Activated T-cell treated with anti-CD3 and anti-CD28 coated beads for 1 hour (primary cell): ENCODE data around the gene NEK11.
"Not testable (repeated sequence)": the region's sequence is repeated elsewhere in the genome, so short reads cannot be mapped to it uniquely, and the experiment has no call there.

ENCODE experiments used
- DNase-seq: peaks from one replicate; pipeline ENCODE4 v3.0.0-alpha.2; 2020; ENCODE audit warnings: low read depth

NEK11 gene

DNA sequence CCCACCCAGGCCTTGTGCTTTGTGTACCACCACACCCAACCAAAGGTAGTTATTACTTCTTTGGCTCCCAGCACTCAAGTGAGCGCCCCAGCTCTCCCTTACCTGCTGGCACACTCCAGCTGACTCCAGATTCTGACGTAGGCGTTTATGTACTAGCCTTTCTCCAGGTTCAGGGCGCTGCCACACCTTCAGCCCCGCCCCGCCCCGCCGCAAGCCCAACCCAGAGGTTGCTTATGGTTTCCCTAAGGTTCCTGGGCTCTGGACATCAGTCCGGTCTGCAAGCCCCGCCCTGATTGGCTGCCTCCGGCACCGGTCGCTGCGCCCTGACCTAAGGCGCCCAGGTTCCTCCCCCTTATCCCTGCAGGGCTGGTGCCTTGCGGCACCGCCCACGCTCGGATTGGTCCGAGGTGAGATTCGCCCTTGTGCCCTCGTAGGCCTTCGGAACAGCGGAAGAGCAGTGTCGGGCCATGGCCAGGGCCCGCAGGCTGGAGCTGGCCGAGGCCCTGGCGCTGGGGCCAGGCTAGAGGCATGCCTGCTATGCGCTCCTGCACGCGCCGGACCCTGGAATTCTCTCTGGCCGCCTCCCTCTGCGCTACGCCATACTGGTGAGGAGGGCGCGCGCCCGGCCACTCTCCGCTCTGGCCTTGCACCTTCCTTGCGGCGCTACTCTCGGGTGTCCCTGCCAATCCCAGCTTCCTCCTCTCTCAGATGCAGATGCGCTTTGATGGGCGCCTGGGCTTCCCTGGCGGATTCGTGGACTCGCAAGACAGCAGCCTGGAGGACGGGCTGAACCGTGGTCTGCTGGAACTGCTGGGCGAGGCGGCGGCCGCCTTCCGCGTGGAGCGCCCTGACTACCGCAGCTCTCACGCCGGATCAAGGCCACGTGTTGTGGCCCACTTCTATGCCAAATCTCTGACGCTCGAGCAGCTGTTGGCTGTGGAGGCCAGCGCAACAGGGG is 335.1 kb downstream of the NEK11 start:
- no peak for DNase-seq

DNA sequence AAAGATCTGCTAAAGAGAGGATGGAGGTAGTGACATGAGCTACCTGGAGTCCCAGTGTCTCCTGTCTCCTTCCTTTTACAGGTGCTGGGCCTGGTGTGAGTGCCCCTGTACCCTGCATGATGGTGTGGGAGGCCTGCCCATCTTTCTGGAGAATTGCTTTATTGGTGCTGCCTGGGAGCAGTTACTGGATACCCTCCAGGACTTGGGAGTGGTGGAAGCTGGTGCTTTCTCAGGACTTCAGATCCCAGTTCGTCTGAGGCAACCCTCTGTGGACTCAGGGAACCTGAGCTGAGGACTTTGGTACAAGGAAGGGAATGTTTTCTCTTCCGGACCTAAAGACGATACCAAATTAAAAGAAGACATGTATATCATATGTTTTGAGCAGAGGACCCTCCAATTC is 336.6 kb downstream of the NEK11 start:
- no peak for DNase-seq

DNA sequence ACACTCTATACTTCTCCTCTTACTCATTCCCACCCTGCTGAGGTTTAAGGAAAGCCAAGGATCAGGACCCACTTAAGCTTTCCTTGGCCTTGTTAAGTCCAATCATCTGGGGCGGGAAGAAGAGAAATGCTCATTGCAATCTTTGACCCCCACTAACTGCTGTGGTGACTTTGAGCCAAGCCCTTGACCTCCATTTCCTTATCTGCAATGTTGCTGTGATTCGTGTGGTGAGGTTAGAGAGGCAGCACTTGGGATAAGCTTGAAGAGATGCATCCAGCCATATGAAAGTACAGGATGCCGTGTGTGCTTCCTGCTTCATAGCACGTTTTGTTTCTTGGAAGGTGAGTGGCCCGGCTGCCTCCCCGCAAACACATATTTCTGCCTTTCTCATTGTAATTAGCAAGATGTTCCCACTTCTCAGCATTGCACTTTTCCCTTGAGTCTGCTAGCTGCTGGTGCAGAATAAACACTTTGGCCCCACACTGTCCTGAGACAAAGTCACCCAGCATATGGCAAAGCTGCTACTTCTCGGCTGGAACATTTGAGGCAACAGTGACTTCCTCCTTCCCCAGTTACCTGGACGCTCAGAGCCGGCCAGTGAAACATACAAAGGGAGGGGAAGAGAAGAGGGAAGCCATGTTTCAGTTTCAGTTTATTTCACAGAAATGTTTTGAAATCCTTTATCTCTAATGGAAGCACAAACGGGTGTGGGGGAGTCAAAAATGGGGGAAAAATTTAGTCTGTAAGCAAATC is 344.4 kb downstream of the NEK11 start:
- DNase-seq: no peak

DNA sequence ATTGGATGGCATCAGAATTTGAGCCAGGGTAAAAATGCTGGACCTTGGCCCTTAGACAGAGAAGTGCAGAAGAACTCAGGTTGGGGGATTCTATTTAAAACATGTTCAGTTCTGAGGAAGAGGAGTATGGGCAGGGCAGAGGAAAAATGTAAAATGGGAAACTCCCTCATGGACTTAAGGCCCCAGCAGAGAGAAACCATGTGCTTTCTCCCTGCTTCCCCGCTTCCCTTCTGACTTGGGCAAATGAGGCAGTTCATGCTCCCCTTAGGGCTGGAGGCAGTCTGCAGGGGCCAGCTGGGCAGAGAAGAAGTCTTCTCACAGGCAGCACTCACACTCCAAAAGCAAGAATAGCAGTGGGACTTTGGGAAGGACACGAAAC is 345.0 kb downstream of the NEK11 start:
- DNase-seq: no peak

DNA sequence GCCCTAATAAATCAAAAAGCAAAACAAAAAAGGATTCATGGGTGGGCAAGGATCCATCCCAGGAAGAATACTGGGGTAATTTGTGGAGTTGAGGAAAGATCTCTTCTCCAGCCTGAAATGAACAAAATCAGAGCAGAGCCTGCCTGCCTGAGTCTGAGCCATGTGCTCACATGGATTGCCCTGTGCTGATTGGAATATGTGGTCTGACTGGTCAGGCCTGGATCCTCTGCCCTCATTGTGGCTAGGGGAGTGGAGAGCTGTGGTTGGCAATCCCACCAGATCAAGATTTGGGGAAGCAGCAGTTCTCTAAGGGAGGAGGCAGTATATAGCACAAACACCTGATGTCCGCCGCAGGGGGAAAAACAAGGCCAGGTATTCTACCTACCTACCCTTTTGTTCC is 348.1 kb downstream of the NEK11 start:
- no peak for DNase-seq

DNA sequence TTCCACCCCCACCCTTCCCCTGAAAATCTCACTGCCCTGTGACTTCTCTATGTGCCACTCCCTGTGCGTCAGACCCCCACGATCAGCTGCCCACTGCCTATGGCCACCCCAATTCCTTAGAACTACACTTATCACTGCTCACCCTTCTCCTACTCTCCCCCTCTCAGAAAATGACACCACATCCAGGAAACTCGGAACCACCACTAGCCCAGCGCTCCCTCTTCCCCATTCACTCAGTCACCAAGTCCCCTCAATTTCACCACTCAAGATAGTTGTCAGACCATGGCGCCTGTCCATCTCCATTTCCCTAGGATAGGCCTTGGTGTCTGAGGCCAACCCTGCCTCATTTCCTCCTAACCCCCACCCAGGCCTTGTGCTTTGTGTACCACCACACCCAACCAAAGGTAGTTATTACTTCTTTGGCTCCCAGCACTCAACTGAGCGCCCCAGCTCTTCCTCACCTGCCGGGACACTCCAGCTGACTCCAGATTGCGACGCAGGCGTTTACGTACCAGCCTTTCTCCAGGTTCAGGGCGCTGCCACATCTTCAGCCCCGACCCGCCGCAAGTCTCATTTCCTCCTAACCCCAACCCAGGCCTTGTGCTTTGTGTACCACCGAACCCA is 354.3 kb downstream of the NEK11 start:
- DNase-seq: not testable (repeated sequence)

DNA sequence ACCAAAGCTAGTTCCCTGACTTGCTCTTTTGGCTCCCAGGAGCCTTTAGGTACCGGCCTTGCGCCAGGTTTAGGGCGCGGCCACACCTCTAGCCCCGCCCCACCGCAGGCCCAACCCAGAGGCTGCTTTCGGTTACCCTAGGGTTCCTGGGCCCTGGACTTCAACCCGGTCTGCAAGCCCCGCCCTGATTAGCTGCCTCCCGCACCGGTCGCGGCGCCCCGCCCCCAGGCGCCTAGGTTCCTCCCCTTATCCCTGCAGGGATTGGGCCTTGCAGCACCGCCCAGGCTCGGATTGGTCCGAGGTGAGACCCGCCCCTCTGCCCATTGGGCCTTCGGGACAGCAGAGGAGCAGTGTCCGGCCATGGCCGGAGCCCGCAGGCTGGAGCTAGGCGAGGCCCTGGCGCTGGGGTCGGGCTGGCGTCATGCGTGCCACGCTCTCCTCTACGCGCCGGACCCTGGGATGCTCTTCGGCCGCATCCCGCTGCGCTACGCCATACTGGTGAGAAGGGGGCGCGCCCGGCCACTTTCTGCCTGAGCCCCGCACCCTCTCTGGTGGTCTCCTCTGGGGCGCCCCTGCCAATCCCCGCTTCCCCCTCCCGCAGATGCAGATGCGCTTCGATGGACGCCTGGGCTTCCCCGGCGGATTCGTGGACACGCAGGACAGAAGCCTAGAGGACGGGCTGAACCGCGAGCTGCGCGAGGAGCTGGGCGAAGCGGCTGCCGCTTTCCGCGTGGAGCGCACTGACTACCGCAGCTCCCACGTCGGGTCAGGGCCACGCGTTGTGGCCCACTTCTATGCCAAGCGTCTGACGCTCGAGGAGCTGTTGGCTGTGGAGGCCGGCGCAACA is 355.0 kb downstream of the NEK11 start, which contains the start of gene NUDT16:
NUDT16 (plus strand) TSS at position 330 of the 847 bp plus-strand sequence; CDS start at position 361, 31 bp downstream.
- DNase-seq: peak; percentile 94

DNA sequence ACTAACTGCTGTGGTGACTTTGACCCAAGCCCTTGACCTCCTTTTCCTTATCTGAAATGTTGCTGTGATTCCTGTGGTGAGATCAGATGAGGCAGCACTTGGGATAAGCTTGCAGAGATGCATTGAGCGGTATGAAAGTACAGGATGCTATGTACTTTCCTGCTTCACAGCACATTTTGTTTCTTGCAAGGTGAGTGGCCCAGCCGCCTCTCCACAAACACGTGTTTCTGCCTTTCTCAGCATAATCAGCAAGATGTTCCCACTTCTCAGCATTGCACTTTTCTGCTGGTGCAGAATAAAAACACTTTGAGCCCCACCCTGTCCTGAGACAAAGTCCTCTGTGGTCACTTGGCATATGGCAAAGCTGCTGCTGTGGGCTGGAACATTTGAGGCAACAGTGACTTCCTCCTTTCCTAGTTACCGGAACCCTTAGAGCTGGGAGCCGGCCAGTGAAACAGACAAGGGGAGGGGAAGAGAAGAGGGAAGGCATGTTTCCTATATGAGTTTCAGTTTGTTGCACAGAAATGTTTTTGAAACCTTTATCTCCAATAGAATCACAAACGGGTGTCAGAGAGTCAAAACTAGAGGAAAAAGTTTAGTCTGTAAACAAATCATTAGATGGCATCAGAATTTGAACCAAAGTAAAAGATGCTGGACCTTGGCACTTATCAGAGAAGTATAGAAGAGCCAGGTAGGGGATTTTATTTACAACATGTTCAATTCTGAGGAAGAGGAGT is 359.9 kb downstream of the NEK11 start:
- no peak for DNase-seq

DNA sequence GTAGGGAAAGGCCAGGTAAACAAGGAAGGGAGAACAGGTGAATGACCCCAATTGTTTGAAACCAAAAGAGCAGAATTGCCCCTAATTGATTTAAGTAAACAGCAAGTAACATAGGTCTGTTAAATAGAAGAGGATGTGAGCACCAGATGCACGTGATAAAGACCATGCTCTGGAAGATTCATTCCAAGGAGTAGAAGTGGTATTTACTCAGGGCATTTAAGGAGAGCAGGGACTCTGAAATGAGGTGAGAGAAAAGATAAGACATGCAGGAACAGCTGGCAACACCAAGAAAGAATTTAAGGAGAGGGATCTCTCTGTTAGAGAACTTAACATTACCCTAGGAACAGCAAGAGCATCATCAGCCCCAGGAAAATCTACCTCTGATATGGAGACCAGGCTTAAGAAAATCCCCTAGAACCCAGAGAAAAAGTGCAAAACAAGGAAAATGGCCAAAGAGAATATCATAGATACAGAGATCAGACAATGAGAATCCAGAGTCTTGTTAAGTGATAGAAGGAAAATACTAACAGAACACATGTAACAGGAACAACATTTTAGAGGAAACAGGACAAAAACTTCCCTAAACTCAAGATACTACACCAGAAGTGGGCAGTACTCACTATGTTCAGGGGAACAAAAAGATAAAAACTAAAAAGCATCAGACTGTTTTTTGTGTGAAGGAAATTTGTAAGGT is 361.3 kb downstream of the NEK11 start:
- DNase-seq: no peak

DNA sequence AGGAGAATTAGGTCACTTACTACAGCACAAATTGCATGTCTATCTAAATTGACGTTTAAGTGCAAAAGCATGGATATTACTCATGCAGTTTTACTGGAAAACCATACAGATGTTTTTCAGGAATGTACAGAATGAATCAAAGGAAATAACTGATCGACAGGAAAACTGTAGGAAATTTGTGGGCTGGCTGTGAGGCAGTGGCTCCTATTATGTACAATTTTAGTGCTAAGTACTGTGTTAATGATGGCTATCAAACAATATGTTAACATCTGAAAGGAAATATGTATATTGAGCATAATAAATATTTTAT is 361.8 kb downstream of the NEK11 start:
- no peak for DNase-seq

DNA sequence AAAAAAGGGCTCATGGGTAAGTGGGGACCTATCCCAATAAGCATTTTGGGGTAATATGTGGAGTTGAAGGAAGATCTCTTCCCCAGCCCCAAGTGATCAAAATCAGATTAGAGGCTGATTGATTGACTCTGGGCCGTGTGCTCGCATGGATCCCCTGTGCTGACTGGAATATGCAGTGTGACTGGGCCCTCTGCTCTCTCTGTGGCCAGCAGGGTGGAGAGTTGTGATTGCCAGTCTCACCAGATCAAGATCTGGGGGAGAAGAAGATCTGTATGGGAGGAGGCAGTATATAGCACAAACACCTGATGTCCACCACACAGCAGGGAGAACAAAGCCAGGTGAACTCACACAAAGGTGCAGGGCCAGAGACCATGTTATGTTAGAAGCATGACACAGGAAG is 363.7 kb downstream of the NEK11 start:
- no peak for DNase-seq

DNA sequence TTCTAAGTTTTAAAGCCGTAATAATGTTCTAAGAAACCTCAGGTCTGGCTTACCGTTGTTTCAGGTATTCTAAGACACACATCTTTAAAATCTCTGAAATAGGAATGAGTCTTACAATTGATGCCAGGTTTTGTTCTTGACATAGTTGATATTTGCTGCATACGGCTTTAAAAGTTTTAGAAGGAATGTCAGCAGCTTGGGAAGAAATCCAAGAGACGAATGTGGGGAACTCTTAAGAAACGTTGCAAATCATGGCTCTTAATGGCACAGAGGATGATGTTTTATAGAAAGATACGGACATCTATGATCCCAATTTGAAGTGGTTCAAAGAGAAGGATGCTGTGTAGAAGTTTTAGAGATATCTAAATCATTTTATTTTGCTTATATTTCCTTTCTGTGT is 366.4 kb downstream of the NEK11 start:
- DNase-seq: no peak

DNA sequence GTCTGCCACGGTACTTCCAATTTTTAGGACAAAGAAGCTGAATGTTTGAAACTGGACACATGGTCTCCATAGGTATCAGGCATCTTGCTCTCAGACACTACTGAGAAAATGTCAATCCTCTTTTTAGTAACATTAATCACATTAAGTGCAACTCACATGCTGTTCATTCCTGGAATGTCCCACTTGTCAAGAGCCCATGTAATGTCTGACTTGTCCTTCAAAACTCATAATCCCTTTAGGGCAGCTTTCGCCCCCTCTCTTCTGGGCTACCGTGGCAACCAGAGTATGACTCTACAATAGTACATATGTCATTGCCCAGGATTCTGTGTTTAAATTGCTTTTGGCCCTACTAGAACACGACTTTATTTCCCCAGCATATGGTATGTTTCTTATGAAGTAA is 367.2 kb downstream of the NEK11 start:
- no peak for DNase-seq

DNA sequence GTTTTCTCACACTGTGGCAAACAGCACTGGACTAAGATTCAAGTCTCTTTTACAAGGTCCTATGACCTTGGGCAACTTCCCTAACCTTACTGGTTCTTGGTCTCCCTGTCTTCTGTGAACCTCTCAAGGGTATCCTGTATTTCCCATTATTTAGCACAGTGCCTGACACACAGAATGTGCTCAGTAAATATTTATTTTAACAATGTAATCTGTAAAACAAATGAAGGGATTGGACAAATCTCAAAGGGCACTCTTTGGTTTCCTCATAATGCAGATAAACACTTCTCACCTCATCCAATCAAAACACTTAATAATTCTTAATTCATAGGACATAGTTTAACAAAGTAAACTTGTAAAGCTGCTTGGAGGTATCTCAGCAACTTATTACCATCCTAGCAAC is 367.7 kb downstream of the NEK11 start:
- no peak for DNase-seq

DNA sequence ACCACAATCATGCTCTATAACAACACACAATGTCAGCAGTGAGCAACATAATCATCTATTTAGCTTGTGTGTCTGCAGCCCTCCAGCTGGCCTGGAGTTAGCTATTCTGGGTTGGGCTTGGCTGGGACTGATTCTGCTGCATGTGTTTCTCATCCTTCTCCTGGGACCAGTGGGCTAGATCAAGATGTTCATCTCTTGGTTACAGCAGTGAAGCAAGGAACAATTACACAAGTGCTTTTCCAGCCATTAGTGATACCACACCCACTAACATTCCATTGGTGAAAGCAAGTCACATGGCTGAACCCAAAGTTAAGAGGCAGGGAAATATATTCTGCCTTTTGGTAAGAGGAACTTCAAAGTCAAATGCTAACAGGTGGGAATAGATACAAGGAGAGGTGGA is 369.5 kb downstream of the NEK11 start:
- DNase-seq: no peak

DNA sequence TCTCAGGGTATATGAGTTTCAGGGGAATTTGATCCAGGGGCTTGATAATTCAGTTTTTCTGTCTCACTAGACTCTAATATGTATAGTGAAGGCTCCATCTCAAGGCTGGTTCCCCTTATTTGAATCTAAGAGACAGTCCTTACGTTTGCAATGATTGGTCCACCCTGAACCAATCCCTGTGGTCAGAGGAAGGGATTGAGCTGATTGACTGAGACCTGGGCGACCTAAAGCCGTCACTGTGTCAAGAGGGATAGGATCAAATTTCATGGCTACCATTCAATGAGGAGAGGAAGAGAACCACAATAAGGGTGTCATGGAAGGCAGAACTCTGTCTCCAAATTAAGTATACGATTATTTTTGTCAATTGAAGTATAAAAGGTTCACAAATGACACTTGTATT is 371.2 kb downstream of the NEK11 start:
- DNase-seq: no peak
